HG03097 (cell line): ENCODE results near the gene CABP4.

Source experiments
- ATAC-seq: cut with Tn5 transposase; IDR thresholded peaks from one replicate; pipeline ENCODE4 v1.9.1; 2021; ENCODE audit not compliant: unreplicated experiment, low FRiP score

The CABP4 gene

DNA sequence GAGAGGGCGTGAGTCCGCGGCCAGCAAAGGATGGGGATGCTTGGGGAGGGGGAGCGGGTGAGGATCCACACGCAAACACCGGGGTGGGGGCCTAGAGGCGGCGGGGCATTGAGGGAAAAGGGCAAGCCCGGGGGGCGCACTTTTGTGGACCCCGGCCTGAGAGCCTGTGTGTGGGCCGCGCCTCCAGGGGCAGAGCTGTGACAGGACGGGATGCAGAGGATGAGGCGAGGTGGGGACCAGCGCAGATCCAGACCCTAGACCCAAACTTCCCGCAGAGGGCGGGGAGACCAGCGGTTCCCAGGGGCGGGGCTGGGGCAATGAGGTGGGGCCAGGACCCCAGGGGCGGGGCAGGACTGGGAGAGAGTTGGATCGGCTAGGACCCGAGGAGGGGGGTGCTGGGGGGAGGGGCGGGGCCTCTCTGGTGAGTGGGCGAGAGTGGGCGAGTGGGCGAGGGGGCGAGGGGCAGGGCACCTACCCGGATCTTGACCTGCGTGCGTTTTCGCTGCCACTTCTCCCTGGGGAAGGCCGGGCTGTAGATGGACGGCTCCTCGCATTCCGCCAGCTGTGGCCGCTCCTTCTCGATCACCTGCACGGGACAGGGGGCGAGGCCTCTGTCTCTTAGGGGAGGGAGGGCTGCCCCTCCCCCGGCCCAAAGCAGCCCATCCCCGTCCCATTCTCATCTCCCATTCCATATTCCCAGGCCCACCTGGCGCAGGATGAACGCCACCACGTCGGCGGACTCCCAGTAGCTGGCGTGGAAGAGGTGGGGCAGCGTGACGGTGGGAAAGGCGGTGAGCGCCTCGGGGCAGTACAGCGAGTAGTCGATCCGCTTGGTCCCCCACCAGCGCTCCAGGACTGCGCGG lies 39.4 kb downstream of the CABP4 start:
- no peak for ATAC-seq

DNA sequence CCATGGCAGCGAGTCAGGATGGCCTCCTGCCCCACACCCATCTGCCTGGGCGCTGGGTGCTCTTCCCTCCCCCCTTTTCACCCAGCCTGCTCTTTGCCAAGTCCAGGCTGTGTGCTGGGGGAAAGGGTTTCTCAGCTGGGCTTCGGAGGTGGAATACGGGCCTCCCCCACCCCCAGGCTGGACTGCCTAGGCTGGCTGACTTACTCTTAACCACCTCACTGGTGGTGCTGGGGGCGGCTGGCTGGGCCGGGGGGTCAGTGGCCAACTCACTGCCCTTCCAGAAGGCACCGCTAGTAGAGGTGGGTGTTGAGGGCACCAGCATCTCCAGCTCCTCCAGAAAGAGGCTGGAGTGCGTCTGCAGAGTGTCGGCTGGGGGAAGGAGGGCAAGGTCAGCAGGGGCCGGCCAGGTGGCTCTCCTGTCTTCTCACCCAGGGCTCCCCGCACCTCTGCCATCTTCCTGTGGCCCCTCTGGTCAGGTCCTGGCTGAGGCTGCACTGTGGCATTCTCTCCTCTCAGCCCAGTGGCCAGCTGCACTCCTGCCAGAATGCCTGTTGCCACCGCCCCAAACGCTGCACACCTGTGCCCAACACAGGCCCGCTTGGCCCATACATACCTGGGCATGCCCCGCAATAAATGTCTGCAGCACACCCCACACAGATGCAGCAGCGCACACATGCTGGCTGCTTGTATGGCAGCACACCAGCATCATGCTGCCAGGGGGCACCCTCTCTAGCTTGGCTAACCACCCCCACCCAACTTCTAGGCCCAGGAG lies 40.3 kb downstream of the CABP4 start:
- ATAC-seq = no peak

DNA sequence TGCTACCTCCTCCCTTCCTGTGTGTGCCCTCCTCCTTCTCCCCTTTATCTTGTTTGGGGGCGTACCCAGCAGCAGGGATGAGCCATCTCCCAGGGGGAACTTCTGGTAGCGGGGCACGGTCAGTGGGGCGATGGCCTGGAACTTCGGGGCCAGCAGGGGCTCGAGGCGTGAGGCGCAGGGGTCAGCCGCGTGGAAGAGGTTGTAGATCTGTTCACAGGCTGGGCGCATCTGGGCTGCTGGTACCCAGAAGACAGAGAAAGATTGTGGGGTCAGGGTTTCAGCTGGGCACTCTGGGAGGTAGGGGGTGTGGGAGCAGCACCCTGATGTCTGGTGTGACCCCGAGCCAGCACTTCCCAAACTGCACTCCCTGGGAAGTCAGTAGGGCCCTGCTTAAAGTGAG lies 41.0 kb downstream of the CABP4 start:
- ATAC-seq = no peak

DNA sequence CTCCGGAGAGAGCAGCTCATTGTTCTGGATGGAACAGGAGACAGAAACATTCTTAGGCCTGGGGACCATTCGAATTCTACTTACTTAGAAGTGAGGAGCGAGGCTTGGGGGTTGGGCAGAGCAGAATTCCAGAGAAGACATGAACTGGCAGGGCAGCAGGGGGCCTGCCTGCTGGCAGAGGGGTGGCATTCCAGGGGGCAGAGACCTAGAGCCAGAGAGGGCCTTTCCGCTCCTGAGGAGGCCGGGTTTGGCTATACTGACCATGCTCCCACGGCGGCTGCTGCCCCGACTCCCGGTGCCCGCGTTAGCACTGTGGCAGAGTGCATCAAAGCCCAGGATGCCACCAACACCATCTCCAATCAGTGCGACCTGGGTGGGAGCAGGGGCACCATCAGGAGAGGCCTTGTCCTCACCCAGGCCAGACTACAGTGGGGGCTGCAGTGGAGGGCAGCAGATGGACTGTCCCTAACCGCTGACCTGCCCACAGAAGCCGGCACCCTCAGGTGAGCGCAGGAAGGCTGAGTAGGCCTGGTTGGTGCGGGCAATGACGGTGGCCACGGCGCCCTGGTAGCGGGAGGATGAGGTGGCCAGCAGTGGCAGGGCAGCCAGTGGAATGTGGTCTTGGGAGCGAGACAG lies 42.6 kb downstream of the CABP4 start:
- ATAC-seq = no peak

DNA sequence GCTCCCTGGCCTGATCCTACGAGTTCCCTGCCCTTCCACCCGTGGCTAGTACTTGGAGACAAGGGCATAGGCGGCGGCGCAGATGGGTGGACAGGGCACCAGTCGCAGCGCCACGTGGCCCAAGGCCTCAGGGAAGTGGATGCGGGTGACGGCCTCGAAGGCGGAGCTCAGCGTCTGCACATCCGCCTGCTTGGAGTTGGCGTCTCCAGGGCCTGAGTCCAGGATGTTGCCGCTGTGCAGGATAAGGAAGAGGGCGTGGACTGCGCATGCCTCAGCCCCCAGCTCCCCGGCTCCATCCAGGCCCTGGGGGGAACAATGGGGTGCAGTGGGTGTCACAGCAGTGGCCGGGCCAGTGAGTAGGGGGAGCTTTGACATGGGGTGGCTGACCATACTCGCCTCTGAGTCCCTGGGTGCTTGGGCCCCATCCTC lies 43.4 kb downstream of the CABP4 start:
- ATAC-seq = no peak

- no peak for ATAC-seq
Observed at GRCh38 chr11:67499808-67500483, 44.8 kb downstream of the CABP4 start.

DNA sequence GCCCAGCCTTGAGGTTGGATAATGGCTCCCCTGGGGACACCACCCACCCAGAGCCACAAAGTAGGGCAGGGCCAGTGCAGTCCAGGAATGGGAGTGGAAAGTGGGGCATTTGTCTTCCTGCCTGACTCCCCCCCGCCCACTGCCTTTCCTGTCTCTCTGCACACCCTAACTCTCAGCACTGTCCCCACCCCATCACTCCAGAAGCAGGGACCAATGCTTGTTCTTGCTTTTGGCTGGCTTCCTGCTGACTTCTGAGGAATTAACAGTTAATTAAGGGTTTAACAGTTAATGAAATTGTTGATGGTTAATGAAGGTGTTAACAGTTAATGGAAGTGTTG lies 45.3 kb downstream of the CABP4 start:
- no peak for ATAC-seq

DNA sequence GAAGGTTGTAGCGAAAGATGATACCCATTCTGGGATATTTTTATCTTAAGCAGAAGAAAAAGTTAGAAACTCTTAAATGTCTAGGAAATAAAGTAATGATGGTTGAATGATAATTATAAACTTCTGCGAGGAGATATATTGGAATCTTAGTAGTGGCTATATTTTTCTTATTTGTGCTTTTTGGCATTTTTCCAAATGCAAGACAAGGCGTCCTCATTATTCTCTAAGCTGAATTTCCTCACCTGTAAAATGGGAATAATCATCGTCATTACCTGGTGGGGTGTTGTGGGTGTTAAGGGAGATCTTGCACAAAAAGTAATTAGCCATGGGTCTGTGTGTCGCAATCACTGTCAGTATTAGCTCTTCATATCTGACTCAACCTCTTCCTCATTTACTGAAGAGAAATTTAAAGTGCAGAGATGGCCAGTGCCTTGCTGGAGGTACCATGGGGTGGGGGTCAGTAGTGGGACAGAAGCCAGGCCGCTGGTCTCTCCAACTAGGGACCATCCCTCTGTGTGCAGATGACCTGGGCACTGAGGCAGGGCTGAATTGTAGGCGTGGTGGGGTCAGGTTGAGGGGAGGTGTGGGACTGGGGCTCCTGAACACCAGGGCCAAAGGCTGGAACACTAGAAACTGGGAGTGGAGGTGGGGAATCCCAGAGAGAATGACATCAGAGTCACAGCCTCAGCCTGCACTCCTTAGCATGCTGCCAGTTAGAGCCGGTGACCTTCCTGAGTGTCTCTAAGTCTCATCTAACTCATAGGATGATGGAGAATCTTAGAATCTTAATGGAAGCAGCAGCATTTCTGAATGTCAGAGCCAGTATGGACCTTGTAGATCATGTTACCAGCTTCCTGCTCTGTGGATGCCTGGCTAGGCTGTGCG lies 45.9 kb downstream of the CABP4 start:
- no peak for ATAC-seq

DNA sequence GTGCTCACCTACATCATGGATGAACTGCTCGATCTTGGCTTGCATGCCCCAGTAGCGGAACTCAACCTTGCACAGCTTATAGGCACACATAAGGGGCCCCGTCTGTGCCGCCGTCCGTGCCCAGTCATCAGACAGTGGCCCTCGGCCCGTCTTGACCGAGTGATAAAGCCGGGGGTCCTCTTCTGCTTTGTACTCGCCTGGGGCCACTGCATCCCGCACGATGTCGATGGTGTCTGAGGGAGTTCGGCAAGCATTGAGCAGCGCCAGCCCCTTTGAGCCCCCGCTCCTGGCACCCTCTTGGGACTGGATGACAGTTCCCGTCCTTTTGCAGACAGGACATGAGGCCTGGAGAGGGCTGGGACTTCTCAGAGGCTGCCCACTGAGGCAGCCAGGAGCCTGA lies 46.7 kb downstream of the CABP4 start:
- no peak for ATAC-seq

DNA sequence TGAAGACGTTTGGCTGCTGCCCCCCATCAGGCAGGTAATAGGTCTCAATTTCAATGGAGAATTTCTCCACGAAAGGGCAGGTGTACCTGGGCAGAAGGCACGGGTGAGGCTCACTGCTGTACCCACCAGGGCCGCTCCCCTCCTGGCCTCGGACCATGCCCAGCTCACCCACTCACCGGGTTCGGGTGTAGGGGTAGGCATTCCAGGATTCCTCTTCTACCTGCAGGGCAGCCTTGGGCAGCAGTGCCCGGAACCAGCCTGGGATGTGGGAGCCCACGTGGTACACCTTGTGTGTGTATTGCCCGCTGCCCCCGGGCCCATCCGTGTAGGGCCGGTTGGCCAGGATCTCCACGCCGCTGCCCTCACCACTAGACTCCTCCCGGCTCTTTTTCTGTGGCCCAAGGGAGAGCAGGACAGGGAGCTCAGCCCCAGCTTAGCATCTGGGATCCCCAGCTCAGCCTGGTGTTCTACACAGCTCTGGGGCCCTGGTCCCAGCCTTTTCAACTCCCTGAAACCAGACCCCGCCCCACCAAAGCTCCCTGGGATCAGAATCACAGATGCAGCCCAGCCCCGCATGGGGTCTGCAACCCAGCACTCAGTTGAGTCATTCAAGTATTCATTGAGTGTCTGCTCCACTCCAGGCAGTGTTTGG lies 47.3 kb downstream of the CABP4 start:
- ATAC-seq = no peak

- no peak for ATAC-seq
Observed at GRCh38 chr11:67503119-67504004, 48.2 kb downstream of the CABP4 start.

GRCh38 chr11:67504005-67504949 lies 49.1 kb downstream of the CABP4 start:
- ATAC-seq = no peak

DNA sequence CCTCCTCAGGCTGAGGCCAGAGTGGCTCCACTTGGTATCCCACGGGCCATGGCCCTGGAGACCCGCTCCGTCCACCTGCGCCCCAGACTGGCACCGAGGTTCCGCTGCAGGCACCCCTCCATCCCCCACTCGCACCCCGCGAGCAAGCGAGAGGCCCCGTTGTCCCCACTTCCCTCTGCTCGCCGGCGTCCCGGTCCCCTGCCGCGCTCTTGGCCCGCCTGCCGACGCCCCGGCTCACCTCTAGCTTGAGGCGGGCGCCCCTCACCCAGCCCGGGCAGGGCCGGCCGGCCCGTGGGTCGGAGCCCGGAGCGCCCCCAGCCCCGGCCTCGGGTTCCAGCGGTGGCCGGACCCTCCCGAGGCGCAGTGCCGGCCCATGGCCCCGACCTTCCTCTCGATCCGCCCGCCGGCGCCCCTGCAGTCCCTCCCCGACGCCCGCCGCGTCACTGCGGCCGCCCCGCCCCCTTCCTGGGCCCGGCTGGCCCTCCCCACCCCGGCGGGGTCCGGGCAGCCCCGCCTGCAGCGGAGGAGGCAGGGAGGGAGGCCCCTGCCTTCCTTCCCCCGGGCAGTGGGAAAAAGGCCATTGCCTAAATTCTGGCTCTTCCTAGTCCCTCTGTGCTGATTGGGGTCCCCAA lies 49.9 kb downstream of the CABP4 start, which contains the start of gene PITPNM1:
Gene PITPNM1, minus strand, starts transcription at position 414 of the 632 bp plus-strand sequence. CDS start 1,183 bp downstream, outside the sequence.
- ATAC-seq = no peak

GRCh38 chr11:67505605-67506396 lies 50.6 kb downstream of the CABP4 start:
- ATAC-seq = no peak

DNA sequence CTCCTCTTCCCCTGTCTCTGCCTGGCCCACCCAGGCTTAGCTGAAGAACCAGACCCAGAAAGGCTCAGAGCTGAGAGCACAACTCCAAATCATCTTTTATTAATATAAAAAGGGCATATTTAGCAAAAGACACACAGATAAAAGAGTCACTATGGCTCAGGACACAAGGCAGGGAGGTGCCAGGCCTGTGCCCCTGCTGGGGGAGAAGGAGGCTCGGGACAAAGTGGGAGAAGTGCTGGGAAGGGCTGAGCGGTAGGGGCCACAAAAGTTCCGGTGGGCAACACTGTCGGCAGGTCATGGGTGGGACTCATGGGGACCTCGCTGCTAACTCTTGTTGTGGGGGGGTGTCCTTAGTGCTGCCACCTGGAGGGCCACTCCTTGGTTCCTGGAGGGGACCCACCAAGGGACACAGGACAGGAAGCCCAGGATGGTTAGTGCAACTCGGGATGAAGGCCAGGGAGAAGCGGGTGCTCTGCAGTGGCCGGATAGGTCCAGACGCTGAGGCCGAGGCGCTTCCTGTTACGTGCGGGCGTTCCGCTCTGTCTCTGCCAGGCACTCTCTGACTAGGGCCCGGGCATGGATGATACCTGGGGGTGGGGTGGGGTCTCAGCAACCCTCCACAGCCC lies 51.4 kb downstream of the CABP4 start:
- no peak for ATAC-seq
